Prostate gland (tissue), 2 donors: ENCODE results near the gene BTD. TPM values are rescaled to one million over a fixed set of nuclear protein-coding genes. Genes with fewer than 3 reads are reported as not detected.

Experiments
- DNase-seq: peaks from one replicate; pipeline ENCODE4 v3.0.0-alpha.2; 2019; ENCODE audit warnings: low spot score
- H3K27ac ChIP-seq, 2 donors: fragments of 200-600 bp; sonication (generic); 2 replicates each; pipeline ENCODE4 v1.5.1; 2017 to 2019
- H3K27me3 ChIP-seq: fragments of 200-600 bp; sonication (generic); replicated peaks from 2 replicates; pipeline ENCODE4 v1.5.1; 2019; ENCODE audit not compliant: insufficient read depth
- H3K36me3 ChIP-seq, 2 donors: fragments of 200-600 bp; sonication (generic); 1 replicate in 1 of 2; 2 replicates in 1 of 2; pipeline versions ENCODE4 v1.5.1 to v1.8.1; 2017 to 2019
- H3K4me1 ChIP-seq: fragments of 200-600 bp; sonication (generic); replicated peaks from 2 replicates; pipeline ENCODE4 v1.5.1; 2019
- H3K4me3 ChIP-seq, 2 donors: fragments of 200-600 bp; sonication (generic); 2 replicates each; pipeline ENCODE4 v1.5.1; 2017 to 2019
- H3K9me3 ChIP-seq: fragments of 200-600 bp; sonication (generic); 2 replicates; pipeline ENCODE4 v1.5.1; 2017
- POLR2A ChIP-seq: fragments of 450-650 bp; IDR thresholded peaks from one replicate; pipeline ENCODE4 v1.6.1; 2016; ENCODE audit warnings: antibody characterized with exemption, mild to moderate bottlenecking
- POLR2AphosphoS5 ChIP-seq: sonication (generic); formaldehyde crosslinking; IDR thresholded peaks from one replicate; pipeline ENCODE4 v1.6.1; 2017; ENCODE audit warnings: antibody characterized with exemption
- WGBS: methylation state at CpG from one replicate; pipeline ENCODE4 v1.1.5; 2018; 5-methylcytosine and 5-hydroxymethylcytosine counted together
- intact Hi-C: fragments of 100-400 bp; cut with DNase I; formaldehyde crosslinking; loops from one replicate; pipeline ENCODE4 v1.14.2; 2022
- total RNA-seq, 2 donors: library from RNA; depleted of rRNA; stranded (reverse); fragments of >200 nt; gene quantifications; one replicate each; pipeline ENCODE4 v1.1.0, GENCODE V29; 2016
- TF ChIP-seq, protein P1 (sequence below), 4 experiments: fragments of 200-600 bp in 2 of 4; fragments of 450-650 bp in 2 of 4; sonication (generic) in 2 of 4; IDR thresholded peaks; 1 replicate in 3 of 4; 2 replicates in 1 of 4; pipeline ENCODE4 v1.5.1; 2016 to 2019; ENCODE audit warnings: antibody characterized with exemption in 4 of 4, mild to moderate bottlenecking in 2 of 4, moderate library complexity in 2 of 4

Gene BTD
- total RNA-seq, 2 donors from 2014 or later, result 34.4 to 42.7 TPM

- Histone ChIP-seq H3K4me1 (no peaks in the 10 kb centered on the region), H3K4me3 (no peak overlapping the region), H3K9me3 (no peaks in the 10 kb centered on the region), H3K27ac (no peak overlapping the region), H3K36me3 (no peaks in the 10 kb centered on the region), H3K27me3 (no peaks in the 10 kb centered on the region)
- DNase-seq, result no peak
- TF ChIP-seq, protein P1, sequence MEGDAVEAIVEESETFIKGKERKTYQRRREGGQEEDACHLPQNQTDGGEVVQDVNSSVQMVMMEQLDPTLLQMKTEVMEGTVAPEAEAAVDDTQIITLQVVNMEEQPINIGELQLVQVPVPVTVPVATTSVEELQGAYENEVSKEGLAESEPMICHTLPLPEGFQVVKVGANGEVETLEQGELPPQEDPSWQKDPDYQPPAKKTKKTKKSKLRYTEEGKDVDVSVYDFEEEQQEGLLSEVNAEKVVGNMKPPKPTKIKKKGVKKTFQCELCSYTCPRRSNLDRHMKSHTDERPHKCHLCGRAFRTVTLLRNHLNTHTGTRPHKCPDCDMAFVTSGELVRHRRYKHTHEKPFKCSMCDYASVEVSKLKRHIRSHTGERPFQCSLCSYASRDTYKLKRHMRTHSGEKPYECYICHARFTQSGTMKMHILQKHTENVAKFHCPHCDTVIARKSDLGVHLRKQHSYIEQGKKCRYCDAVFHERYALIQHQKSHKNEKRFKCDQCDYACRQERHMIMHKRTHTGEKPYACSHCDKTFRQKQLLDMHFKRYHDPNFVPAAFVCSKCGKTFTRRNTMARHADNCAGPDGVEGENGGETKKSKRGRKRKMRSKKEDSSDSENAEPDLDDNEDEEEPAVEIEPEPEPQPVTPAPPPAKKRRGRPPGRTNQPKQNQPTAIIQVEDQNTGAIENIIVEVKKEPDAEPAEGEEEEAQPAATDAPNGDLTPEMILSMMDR (IDR thresholded peaks at IDR 0.05), result no peak
- TF ChIP-seq POLR2AphosphoS5 (no peak), POLR2A (no peak)
- intact Hi-C loops, result no loop called here
- WGBS, result 90% methylated on average over 3 of the region's 3 CpGs
These were observed 25.1 kb upstream of the BTD start for GRCh38 chr3:15576475-15576874.

DNA sequence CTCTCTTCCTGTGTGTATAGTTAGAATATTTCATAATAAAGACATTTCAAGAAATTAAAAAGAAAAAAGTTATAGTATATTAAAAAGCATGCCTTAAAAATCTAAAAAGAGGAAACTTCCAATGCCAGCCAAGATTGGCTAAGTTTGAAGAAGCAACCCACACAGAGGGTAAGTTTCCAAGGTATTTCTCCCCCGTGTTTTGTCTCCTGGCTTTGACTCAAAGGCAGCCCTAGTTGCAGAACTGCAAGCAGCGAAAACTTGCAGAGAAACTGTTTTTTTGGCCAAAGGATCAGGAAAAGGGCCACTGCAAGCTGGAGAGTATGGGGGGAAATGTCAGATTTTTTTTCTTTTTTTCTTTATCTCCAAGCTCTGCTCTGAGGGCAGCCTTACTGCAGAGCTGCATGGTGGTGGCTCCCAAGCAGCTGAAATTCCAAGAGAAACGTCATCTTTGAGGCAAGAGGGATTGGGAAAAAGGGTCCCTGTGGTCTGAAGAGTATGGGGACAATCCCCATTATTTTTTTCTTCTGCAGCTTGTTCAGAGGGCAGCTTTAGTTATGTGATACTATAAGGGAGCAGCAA lies 23.2 kb upstream of the BTD start:
- Histone ChIP-seq H3K36me3 (no peaks in the 10 kb centered on the region), H3K27me3 (no peaks in the 10 kb centered on the region), H3K4me1 (no peaks in the 10 kb centered on the region), H3K27ac (no peak overlapping the region), H3K9me3 (no peaks in the 10 kb centered on the region), H3K4me3 (no peak overlapping the region)
- WGBS, result 72% methylated on average over 3 of the region's 3 CpGs
- DNase-seq, result no peak
- TF ChIP-seq, protein P1 (IDR thresholded peaks at IDR 0.05), result no peak
- TF ChIP-seq POLR2AphosphoS5, result no peak
- no peak for TF ChIP-seq POLR2A
- intact Hi-C loops, result no loop called here

DNA sequence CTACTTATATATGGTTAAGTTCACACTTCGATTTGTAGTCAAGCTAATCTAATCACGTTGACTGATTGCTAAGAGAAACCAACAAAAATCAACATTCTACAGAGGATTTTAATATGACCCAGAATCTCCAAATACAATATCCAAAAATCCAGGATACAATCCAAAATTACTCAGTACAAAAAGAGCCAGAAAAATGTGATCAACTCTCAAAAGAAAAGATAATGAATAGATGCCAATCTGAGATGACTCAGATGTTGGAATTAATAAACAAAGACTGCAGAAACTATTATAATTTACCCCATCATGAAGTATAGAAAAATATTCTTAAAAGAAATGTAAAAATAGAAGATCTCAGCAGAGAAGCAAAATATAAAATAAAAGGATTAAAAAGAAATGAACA lies 22.5 kb upstream of the BTD start:
- H3K36me3 ChIP-seq, result no peaks in the 10 kb centered on the region
- 75% methylated on average over 2 of the region's 2 CpGs for WGBS
- TF ChIP-seq, protein P1 (IDR thresholded peaks at IDR 0.05), result no peak
- intact Hi-C loops, result no loop called here
- no peaks in the 10 kb centered on the region for H3K9me3 ChIP-seq
- no peaks in the 10 kb centered on the region for H3K27me3 ChIP-seq
- H3K4me1 ChIP-seq, result no peaks in the 10 kb centered on the region
- H3K27ac ChIP-seq, result no peak overlapping the region
- DNase-seq, result no peak
- H3K4me3 ChIP-seq, result no peak overlapping the region

GRCh38 chr3:15581471-15582394 lies 19.8 kb upstream of the BTD start:
- intact Hi-C loops, result no loop called here
- no peak for DNase-seq
- TF ChIP-seq POLR2A, result no peak
- TF ChIP-seq, protein P1 (IDR thresholded peaks at IDR 0.05), result no peak
- H3K4me1 ChIP-seq, result no peaks in the 10 kb centered on the region
- H3K36me3 ChIP-seq, result no peaks in the 10 kb centered on the region
- H3K27ac ChIP-seq, result no peak overlapping the region
- H3K9me3 ChIP-seq, result no peaks in the 10 kb centered on the region
- H3K4me3 ChIP-seq, result no peak overlapping the region
- WGBS, result 90% methylated on average over 3 of the region's 3 CpGs
- no peaks in the 10 kb centered on the region for H3K27me3 ChIP-seq
